GM18507 (cell line): ENCODE data around the gene PATL1.

ENCODE experiments used
- DNase-seq: peaks from one replicate; pipeline ENCODE4 v3.0.0; 2011; ENCODE audit warnings: low read depth; ENCODE audit not compliant: insufficient read length; ENCODE audit errors: extremely low spot score
- FAIRE-seq: peaks from 2 replicates; lab custom pipeline; 2011; peaks lifted over from hg19 to GRCh38; lab: Jason Lieb, UNC

PATL1 gene

GRCh38 chr11:59625703-59626102 lies 43.1 kb downstream of the PATL1 start:
- no peak for FAIRE-seq

DNA sequence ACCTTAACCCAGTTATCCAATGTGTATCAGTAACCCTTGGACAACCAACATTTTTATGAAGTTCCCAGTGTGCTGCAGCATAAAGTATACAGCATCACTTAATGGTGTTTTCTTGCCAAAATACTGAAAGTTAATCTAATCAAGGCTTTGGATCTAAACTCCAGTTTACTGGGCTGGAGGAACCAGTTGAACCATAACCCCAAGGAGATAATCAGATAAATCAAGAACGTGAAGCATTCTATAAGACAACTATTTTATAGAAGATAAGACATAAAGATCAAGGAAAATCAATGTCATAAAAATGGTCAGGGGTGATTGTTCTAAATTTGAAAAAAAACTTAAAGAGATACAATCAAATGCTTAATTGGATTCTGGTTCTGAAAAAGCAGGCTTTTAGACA lies 51.0 kb downstream of the PATL1 start:
- no peak for DNase-seq
- FAIRE-seq, result no peak

More at GRCh38 chr11:59625703-59626102, 43.1 kb downstream of the PATL1 start:
- DNase-seq, result no peak

DNA sequence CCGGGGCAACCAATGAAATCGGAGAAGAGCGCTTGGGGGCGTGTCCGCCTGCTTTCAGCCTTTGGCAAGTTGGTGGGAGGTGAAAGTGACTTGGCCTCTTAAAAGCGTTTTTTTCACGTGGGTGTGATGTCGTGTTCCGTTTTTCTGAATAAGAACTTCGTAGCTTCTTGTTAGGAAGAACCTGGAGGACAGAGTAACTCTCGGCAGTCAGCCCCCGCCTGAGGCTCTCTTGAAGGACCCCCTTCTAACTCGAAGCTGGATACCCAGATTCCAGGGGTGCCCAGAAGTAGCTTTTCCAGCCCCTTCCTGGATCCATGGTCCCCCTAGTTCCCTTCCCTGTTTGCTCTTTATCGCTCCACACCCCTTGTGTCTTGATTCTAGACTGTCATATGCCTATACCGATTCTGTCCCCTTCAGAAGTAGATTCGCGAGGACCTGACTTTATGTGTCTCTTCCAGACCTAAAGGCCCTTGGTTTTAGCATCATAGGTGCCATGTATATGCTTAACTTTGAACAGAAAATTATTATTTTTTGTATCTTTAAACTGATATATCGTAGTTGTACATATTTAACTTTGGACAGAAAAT lies 52.3 kb downstream of the PATL1 start:
- DNase-seq, result no peak
- FAIRE-seq, result no peak

DNA sequence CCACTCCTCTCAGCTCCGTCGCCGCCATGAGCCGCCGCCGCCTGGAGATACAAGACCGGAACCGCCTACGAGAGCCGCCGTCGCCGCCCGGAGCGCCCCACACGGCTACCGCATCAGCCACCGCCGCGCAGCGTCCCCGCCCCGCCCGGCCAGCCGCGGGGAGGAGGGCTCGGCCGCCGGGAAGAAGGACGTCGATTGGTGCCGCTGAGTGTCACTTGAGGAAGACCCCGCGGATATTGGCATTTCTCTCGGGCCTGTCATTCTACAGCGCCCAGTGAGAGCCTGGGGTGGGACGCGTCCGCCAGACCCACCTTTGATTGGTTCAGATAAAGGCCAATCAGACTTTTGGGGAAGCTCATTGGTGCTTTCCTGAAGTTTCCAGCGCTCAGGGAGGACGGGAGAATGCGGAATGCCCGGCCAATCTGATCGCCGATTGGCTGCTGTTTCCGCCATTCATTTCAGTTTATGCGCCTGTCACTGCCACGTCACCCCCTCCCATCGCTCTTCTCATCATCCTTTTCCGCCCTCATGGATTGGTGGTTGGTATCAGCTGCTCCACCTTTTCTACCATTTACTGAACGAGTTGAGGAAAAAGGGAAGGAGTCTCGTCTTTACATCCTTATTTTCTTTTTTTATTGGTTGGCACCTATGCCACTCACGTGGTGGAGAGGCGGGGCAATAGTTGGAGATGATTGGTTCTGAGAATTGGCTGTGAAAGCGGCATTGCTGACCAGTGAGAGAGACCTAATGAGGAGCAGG lies 53.0 kb downstream of the PATL1 start, which contains the start of gene OSBP:
Gene OSBP (minus strand): TSS at position 138 of the 759 bp plus-strand sequence. CDS start 110 bp downstream, at position 28.
- peak; percentile 89 for DNase-seq
- peak; percentile 99 for FAIRE-seq

GRCh38 chr11:59615120-59615636 lies 53.7 kb downstream of the PATL1 start:
- FAIRE-seq (no peak), DNase-seq (peak; percentile 12)

DNA sequence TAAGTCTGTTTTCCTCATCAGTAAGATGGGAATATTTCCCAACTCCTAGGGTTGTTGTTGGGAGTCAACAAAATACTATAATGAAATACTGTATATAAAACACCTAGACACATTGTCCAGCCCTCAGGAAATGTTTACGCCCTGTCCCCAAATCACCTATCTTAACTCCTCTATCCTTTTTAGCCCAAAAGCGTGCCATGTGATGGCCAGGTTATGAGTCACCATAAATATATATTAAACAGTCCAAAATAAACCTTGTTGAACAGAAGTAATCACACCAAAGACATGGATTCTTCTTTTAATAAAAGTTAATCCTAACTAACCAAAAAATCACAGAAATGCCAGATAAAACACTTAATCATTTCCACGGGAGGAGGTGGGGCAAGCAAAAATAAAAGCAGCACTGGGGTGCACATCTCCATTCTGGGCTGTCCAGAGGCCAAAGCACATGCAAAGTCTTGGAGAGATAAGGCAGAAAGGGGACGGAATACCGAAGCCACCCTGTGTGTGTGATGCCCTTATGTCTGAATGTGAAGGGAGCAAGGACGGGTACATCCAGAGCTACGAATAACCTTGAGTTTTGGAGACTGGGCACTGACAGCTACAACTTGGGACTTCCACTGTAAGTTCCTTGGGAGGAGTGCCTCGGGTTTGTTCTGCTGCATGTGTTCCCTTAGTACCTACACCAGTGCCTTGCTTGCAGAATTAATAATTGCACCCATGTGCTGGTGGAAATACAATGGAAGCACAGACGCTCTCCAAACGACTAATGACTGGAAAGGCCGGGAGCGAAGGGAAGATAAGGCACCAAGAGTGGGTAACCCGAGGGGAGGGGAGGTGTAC lies 54.3 kb downstream of the PATL1 start:
- FAIRE-seq, result no peak

DNA sequence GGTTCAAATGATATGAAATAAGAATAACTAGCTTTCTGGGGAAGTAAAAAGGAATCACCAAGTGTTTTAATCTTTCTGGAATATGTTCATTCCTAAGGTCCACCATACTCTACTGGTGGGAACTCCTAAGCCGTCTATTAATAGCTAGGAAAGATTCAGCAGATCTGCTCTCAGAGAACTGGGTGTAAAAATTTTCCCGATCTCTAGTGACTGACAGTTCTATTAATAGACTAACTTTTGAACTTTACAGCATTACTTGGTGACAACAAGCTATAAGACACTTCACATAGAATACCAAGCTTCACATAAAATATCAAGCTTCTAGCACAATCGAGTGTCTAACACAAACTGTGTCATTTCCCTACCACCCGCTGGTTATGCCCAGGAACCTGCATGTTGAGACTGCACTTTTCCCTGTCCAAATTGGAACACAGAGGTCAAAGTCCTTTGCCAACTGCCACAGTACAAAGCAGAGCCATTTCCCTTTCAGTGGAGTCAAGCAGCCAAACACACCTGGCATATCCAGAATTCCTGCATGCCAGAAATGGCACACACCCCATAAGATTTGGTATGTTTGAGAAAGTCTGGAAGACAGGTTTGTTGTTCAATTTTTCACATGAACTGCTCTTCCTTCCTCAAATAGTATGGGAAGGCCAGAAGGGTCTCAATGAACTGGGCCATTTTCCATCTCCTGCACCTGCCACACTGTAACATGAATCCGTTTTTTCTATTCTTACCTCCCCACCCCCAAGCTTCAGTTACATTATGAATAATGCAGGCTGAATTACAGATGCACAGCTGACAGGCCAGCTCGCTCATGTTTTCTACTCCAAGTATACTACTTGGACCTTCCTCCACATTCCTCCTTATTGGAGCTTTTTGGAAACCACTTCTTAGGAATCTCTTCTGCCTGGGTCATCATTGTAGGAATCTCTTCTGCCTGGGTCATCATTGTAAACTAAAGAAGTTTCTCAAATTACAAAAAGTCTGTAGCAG lies 57.0 kb downstream of the PATL1 start:
- DNase-seq (no peak), FAIRE-seq (no peak)

More for the DNA sequence above, 54.3 kb downstream of the PATL1 start:
- no peak for DNase-seq

DNA sequence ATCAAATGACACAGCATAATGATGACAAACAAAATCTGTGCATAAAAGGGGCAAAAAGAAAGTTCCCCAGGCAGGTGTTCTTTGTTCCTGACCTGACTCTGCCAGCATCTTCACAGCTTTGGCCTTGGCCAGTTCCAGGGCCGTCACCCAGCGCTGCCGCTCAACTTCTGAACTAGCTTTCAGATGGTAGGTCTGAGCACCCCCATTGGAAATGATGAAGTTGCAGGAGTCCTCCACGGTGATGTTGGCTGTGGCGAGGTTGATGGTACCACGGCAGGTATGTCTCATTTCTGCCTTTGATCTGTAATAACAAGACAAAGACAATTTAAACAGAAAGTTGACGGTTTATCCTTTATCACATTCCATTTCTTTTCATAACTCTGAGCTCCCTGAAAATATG lies 58.5 kb downstream of the PATL1 start:
- no peak for FAIRE-seq
- no peak for DNase-seq

GRCh38 chr11:59607703-59608454 lies 61.0 kb downstream of the PATL1 start:
- no peak for FAIRE-seq
- DNase-seq, result no peak

DNA sequence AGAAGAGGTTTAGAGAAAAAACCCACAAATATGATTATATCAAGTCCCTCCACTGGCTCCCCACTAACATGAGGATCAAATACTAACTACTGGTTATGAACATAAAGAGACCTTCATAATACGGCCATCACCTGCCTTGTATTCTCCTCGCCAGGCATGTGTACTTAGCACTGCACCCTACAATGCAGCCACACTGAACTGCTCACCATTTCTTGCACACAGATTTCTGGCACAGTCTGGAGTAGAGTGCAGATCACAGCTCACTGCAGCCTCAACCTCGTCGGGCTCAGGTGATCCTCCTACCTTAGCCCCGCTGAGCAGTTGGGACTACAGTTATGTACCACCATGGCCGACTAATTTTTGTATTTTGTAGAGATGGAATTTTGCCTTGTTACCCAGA lies 66.4 kb downstream of the PATL1 start:
- FAIRE-seq (no peak), DNase-seq (no peak)

- FAIRE-seq (no peak), DNase-seq (no peak)
These were observed 67.0 kb downstream of the PATL1 start for GRCh38 chr11:59601788-59602187.

DNA sequence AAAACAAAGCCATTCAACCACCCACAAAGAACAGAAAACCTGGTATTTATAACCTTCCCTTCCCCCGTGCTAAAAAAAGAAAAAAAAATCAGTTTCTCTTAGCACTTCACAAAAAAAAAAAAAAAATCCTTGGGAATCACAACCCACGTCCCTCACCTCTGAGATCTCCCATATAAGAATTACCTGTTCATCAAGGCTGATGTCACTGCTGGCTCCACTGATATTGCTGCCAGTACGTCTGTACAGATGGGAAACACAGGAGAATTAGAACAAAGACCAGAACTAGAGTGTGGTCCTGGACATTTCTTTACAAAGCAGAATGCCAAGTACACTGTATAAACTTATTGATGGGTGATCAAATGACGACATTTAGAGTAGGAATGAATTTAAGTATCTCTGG lies 68.2 kb downstream of the PATL1 start:
- DNase-seq (no peak), FAIRE-seq (no peak)

DNA sequence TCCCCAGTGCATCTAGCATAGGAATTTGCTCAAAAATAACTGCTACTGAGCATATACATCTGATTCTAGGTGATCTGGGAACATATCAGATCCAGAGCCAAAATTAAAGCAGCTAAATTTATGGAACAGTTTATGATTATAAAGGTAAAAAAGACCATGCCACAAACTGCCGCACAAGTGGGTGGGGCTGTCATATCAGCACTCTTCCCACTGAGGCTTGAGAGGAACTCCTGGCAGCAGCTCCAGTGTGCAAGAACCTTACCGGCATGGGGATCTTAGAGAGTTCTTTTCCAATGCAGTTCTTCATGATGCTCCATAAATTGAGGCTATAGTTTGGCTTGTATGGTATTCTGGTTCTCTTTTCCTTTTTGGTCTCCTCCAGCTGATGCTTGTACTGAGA lies 68.6 kb downstream of the PATL1 start:
- no peak for FAIRE-seq
- DNase-seq, result no peak

GRCh38 chr11:59598961-59599360 lies 69.9 kb downstream of the PATL1 start:
- DNase-seq (no peak), FAIRE-seq (no peak)
